OCI-LY7 (cell line): ENCODE results near the gene OR1J4. TPM values are rescaled to one million over a fixed set of nuclear protein-coding genes. Genes with fewer than 3 reads are reported as not detected.

Experiments
- BruUV-seq: library from RNA; stranded (reverse); fragments of 400-500 nt; replicated peaks from 2 replicates; lab custom pipeline; 2021; lab: Mats Ljungman, UMichigan
- CTCF ChIA-PET: fragments of 300-600 bp; sonication (Branson Sonifier 250); formaldehyde crosslinking; loops from one replicate; lab custom pipeline; 2022; ENCODE audit warnings: antibody characterized with exemption; ENCODE audit not compliant: unreplicated experiment; lab: Charles Lee
- POLR2A ChIA-PET: fragments of 300-600 bp; sonication (Branson Sonifier 250); formaldehyde crosslinking; loops from one replicate; lab custom pipeline; 2022; ENCODE audit warnings: antibody characterized with exemption; lab: Charles Lee
- DNase-seq: peaks from one replicate; pipeline ENCODE4 v3.0.0-alpha.2; 2015; ENCODE audit warnings: low spot score
- H2AFZ ChIP-seq: fragments of 200-600 bp; sonication (generic), shearing (Covaris generic); 2 replicates; pipeline ENCODE4 v1.6.1; 2014; ENCODE audit warnings: mild to moderate bottlenecking, antibody characterized with exemption, low read length, moderate library complexity
- H3K27ac ChIP-seq: fragments of 200-600 bp; sonication (generic); 2 replicates; pipeline ENCODE4 v1.5.1; 2014; ENCODE audit warnings: mixed run types, low read depth, mild to moderate bottlenecking, moderate library complexity, low read length, inconsistent platforms; ENCODE audit not compliant: poor library complexity, severe bottlenecking
- H3K36me3 ChIP-seq: fragments of 200-600 bp; sonication (generic); 2 replicates; pipeline ENCODE4 v1.6.1; 2014; ENCODE audit warnings: mild to moderate bottlenecking, antibody characterized with exemption, low read length, moderate library complexity, mixed read lengths; ENCODE audit not compliant: insufficient read depth
- H3K4me1 ChIP-seq: fragments of 200-600 bp; sonication (generic); 2 replicates; pipeline ENCODE4 v1.5.1; 2014; ENCODE audit warnings: mild to moderate bottlenecking, low read length; ENCODE audit not compliant: insufficient read depth, poor library complexity, severe bottlenecking
- H3K4me2 ChIP-seq: fragments of 200-600 bp; sonication (generic); 2 replicates; pipeline ENCODE4 v1.6.1; 2014; ENCODE audit warnings: mild to moderate bottlenecking, low read length
- H3K4me3 ChIP-seq: fragments of 200-600 bp; sonication (generic); 2 replicates; pipeline ENCODE4 v1.5.1; 2014; ENCODE audit warnings: mild to moderate bottlenecking, low read depth, low read length; ENCODE audit not compliant: poor library complexity, severe bottlenecking
- H3K79me2 ChIP-seq: fragments of 200-600 bp; sonication (generic); 2 replicates; pipeline ENCODE4 v1.6.1; 2016; ENCODE audit warnings: low read depth, mild to moderate bottlenecking, low read length, moderate library complexity, mixed read lengths; ENCODE audit not compliant: insufficient read depth
- H3K9me2 ChIP-seq: fragments of 200-600 bp; sonication (generic); 2 replicates; pipeline ENCODE4 v1.6.1; 2016; ENCODE audit warnings: mild to moderate bottlenecking, low read length, mixed read lengths; ENCODE audit not compliant: insufficient read depth
- H3K9me3 ChIP-seq: fragments of 200-600 bp; sonication (generic); 2 replicates; pipeline ENCODE4 v1.6.1; 2014; ENCODE audit warnings: mild to moderate bottlenecking, mixed run types, low read length, mixed read lengths
- H4K20me1 ChIP-seq: fragments of 200-600 bp; sonication (generic); 2 replicates; pipeline ENCODE4 v1.6.1; 2014; ENCODE audit warnings: mild to moderate bottlenecking, antibody characterized with exemption, low read length, moderate library complexity, mixed read lengths; ENCODE audit not compliant: insufficient read depth
- EZH2phosphoT487 ChIP-seq: fragments of 200-600 bp; sonication (generic); IDR thresholded peaks from 2 replicates; pipeline ENCODE4 v1.6.1; 2018; ENCODE audit warnings: low read depth, borderline replicate concordance, mild to moderate bottlenecking, mixed run types, antibody characterized with exemption, low read length, moderate library complexity, mixed read lengths
- intact Hi-C: fragments of 100-400 bp; cut with micrococcal nuclease; formaldehyde crosslinking; loops from one replicate; pipeline ENCODE4 v1.10.0; 2022; ENCODE audit not compliant: unreplicated experiment
- total RNA-seq, 2 experiments: library from RNA; depleted of rRNA in 1 of 2; stranded (reverse); fragments of >200 nt in 1 of 2; shearing (Covaris generic) in 1 of 2; gene quantifications; 2 replicates each; pipeline ENCODE4 v1.2.3, GENCODE V29; 2014 to 2022
- TF ChIP-seq, protein P1 (sequence below): fragments of 200-600 bp; sonication (generic); conservative IDR thresholded peaks from 2 replicates; pipeline ENCODE4 v1.5.1; 2014; ENCODE audit warnings: mild to moderate bottlenecking, antibody characterized with exemption, low read length, moderate library complexity, mixed read lengths

The OR1J4 gene
- total RNA-seq, 2 experiments from 2014 or later, result not detected

GRCh38 chr9:122477346-122477745 is 41.6 kb upstream of the OR1J4 start:
- CTCF ChIA-PET, result no interaction called here
- DNase-seq, result no peak

DNA sequence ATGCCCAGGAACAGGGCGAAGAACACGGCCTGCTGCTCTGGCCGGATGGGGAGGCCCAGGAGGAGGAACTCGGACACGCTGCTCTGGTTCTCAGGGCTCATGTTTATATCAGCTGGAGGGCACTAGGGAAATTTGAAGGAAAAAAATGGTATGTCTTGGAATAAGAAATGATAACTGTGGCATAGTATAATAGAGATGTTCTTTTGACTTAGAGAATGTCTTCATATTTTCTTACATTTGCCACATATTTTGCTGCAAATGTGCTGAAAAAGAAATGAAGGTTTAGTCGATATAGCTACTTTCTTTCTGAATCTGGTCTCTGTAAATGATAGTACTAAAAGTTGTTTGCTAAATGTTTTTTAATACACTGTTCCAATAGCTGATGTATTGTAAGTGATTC is 41.1 kb upstream of the OR1J4 start, which contains the start of gene OR1J1:
OR1J1 (minus strand) TSS at position 101 of the 400 bp plus-strand sequence; CDS start at position 101, 0 bp downstream.
- no peak within 1 kb of the TSS for H3K27ac ChIP-seq
- H3K4me2 ChIP-seq, result no peak within 1 kb of the TSS
- H2AFZ ChIP-seq, result no peak within 1 kb of the TSS
- H4K20me1 ChIP-seq, result no peaks in the 10 kb centered on the region
- TF ChIP-seq, protein P1, sequence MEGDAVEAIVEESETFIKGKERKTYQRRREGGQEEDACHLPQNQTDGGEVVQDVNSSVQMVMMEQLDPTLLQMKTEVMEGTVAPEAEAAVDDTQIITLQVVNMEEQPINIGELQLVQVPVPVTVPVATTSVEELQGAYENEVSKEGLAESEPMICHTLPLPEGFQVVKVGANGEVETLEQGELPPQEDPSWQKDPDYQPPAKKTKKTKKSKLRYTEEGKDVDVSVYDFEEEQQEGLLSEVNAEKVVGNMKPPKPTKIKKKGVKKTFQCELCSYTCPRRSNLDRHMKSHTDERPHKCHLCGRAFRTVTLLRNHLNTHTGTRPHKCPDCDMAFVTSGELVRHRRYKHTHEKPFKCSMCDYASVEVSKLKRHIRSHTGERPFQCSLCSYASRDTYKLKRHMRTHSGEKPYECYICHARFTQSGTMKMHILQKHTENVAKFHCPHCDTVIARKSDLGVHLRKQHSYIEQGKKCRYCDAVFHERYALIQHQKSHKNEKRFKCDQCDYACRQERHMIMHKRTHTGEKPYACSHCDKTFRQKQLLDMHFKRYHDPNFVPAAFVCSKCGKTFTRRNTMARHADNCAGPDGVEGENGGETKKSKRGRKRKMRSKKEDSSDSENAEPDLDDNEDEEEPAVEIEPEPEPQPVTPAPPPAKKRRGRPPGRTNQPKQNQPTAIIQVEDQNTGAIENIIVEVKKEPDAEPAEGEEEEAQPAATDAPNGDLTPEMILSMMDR, result no peak
- no peak for TF ChIP-seq EZH2phosphoT487
- no TSS peak for BruUV-seq
- H3K79me2 ChIP-seq, result no peaks in the 10 kb centered on the region
- intact Hi-C loops, result no loop called here
- ChIA-PET POLR2A (no interaction called here), CTCF (no interaction called here)
- H3K36me3 ChIP-seq, result no peaks in the 10 kb centered on the region
- no peaks in the 10 kb centered on the region for H3K9me2 ChIP-seq
- no peaks in the 10 kb centered on the region for H3K4me1 ChIP-seq
- no peak for DNase-seq
- no peaks in the 10 kb centered on the region for H3K9me3 ChIP-seq
- no peak within 1 kb of the TSS for H3K4me3 ChIP-seq

More at GRCh38 chr9:122477346-122477745, 41.6 kb upstream of the OR1J4 start:
- intact Hi-C loops, result no loop called here
- TF ChIP-seq, protein P1, result no peak
- TF ChIP-seq EZH2phosphoT487, result no peak
- Histone ChIP-seq H2AFZ (no peak overlapping the region), H4K20me1 (no peaks in the 10 kb centered on the region), H3K27ac (no peak overlapping the region), H3K4me1 (no peaks in the 10 kb centered on the region), H3K4me2 (no peak overlapping the region), H3K9me2 (no peaks in the 10 kb centered on the region), H3K4me3 (no peak overlapping the region), H3K36me3 (no peaks in the 10 kb centered on the region), H3K9me3 (no peaks in the 10 kb centered on the region), H3K79me2 (no peaks in the 10 kb centered on the region)
- POLR2A ChIA-PET, result no interaction called here
- no TSS peak for BruUV-seq

GRCh38 chr9:122479062-122479461 is 39.9 kb upstream of the OR1J4 start:
- Histone ChIP-seq H4K20me1 (no peaks in the 10 kb centered on the region), H3K27ac (no peak overlapping the region), H3K36me3 (no peaks in the 10 kb centered on the region), H2AFZ (no peak overlapping the region), H3K4me3 (no peak overlapping the region), H3K79me2 (no peaks in the 10 kb centered on the region), H3K4me1 (no peaks in the 10 kb centered on the region), H3K4me2 (no peak overlapping the region), H3K9me3 (no peaks in the 10 kb centered on the region), H3K9me2 (no peaks in the 10 kb centered on the region)
- intact Hi-C loops, result no loop called here
- ChIA-PET CTCF (no interaction called here), POLR2A (interaction anchor here (0.5 kb wide), 1 partner anchor 1775 kb away, joined by 4 read pairs; no protein-coding TSS in a partner anchor)
- TF ChIP-seq, protein P1, result no peak
- no peak for TF ChIP-seq EZH2phosphoT487
- BruUV-seq, result no TSS peak
- DNase-seq, result no peak
